GM21367 (cell line): ENCODE data around the gene RGL3.
"Not testable (repeated sequence)": the region's sequence is repeated elsewhere in the genome, so short reads cannot be mapped to it uniquely, and the experiment has no call there.

Source experiments
- ATAC-seq: cut with Tn5 transposase; IDR thresholded peaks from one replicate; pipeline ENCODE4 v1.9.1; 2021; ENCODE audit not compliant: unreplicated experiment

The RGL3 gene

GRCh38 chr19:11384778-11385129 is 34.4 kb downstream of the RGL3 start:
- no peak for ATAC-seq

GRCh38 chr19:11383706-11384048 is 35.4 kb downstream of the RGL3 start:
- no peak for ATAC-seq

GRCh38 chr19:11382898-11383705 is 36.0 kb downstream of the RGL3 start:
- no peak for ATAC-seq

DNA sequence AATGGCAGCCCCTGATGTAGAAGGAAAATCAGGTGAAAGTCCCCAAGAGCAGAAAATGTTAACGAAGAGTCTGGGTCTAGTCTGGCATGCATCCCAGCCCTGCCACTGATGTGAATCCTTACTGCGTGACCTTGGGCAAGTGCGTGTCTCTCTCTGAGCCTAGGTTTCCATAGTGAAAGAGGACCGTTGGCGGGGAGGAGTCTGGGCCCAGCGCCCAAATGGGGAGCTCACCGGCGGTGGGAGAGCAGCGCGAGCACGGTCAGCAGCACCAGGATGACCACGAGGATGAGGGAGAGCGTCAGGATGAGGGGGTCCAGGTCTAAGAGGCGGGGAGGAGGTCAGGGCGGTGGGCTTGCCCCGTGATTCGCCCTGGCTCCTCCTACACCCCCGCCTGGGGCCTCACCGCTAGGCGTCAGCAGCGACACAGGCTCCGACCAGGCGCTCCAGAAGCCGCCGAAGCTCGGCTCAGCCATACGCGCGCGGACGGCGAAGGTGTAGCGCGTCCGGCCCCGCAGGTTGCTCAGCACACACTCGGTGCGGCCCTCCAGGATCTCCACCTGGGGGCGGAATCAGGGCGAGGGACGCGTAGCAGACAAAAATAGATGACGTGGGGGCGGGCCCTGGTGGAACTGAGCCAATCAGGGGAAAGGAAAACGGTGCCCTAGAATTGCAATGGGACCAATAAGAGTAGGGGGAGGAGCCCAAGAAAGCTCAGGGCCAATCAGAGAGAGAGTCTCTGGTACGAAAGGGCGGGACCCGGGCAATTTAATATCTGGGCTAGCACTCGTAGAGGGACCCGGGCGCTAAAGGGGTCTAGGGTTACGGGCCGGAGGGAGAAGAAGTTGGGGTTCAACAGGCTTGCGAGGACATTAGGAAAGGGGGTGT is 38.2 kb downstream of the RGL3 start:
- peak; percentile 50 for ATAC-seq

DNA sequence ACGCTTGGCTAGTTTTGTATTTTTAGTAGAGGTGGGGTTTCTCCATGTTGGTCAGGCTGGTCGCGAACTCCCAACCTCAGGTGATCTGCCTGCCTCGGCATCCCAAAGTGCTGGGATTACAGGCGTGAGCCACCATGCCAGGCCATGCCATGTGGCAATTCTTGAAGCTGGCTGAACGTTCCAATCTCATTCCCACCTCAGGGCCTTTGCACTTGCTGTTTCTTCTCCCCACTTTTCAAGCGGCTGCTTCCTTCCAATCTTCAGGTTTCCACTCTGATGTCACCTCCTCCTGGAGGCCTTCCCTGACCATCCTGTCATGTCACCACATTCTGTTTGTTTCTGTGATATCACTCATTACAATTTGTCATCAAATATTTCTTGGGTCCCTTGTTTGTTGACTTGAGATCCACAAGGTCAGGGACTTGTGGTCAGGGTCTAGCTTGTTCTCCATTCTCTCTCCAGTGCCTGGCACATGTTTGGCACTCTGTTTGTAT is 39.2 kb downstream of the RGL3 start:
- ATAC-seq = no peak

GRCh38 chr19:11379269-11379845 is 39.8 kb downstream of the RGL3 start:
- not testable (repeated sequence) for ATAC-seq

- ATAC-seq = no peak
These were observed 40.6 kb downstream of the RGL3 start for GRCh38 chr19:11378319-11379189.

- ATAC-seq = no peak
These were observed 41.4 kb downstream of the RGL3 start for GRCh38 chr19:11377756-11378155.

DNA sequence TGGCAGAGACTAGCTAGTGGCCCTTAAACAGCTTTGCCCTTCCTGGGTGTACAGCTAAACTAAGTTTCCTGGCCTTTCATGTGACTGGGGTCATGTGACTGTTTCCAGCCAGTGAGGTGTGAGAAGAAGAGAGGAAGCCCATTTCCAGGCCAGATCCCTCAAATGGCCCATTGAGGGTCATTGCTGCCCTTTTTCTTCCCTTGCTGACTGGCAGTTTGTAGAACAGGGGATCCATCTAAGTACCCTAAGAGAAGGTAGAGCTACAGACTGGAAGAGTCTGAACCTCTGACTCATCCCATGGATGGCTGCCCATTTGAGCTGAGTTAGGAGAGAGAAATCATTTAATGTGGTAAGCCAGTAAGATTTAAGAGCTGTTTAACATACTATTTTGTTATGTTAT is 41.9 kb downstream of the RGL3 start:
- no peak for ATAC-seq

GRCh38 chr19:11375143-11375948 is 43.8 kb downstream of the RGL3 start:
- no peak for ATAC-seq

- ATAC-seq = peak; percentile 78
These were observed 44.5 kb downstream of the RGL3 start, which contains the start of gene SWSAP1 for GRCh38 chr19:11374433-11375142. Gene SWSAP1, plus strand, starts transcription at chr19:11374666. Its CDS starts 15 bp downstream, at chr19:11374681.

- no peak for ATAC-seq
These were observed 45.2 kb downstream of the RGL3 start for GRCh38 chr19:11373885-11374432.

- no peak for ATAC-seq
These were observed 45.8 kb downstream of the RGL3 start for GRCh38 chr19:11373166-11373884.

- ATAC-seq = no peak
These were observed 48.4 kb downstream of the RGL3 start for GRCh38 chr19:11370744-11371143.

DNA sequence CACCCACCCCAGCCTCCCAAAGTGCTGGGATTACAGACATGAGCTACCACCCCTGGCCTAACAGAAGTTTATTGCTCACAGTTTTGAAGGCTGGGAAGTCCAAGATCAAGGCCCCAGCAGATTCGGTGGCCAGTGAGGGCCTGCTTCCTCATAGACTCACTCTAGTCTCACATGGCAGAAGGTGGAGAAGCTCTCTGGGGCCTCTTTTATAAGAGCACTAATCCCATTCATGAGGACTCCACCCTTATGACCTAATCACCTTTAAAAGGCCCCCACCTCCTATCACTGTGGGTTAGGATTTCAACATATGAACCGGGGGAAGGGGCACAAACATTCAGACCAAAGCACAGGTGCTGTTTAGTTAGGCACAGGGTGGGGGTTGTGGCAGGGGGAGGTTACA is 51.6 kb downstream of the RGL3 start:
- no peak for ATAC-seq

DNA sequence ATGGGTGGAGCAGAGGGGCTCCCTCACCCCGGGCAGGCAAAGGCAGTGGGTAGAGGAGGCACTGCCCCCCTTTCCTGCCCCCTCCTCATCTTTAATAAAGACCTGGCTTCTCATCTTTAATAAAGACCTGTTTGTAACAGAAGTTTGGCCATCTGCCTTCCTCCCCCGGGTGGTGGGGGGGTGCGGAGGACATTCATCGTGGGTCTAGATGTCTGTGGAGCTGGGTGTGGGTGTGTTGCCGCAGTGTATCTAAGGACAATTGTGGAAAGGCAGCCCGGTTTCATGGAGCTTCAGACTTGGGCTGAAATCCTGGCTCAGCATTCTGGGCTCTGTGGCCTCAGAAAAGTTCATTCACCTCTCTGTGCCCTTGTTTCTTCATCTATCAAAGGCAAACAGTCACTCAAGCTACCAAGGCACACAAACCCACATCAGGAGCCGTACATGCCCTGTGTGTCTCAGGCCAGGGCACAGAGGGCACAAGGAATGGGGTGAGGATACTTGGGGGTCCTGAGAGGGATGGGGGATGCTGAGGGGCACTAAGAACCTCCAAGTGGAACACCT is 53.5 kb downstream of the RGL3 start:
- no peak for ATAC-seq

GRCh38 chr19:11364935-11365334 is 54.2 kb downstream of the RGL3 start:
- ATAC-seq = no peak
